Activated CD4-positive, alpha-beta T cell treated with anti-CD3 and anti-CD28 coated beads, Interleukin-2, amount 50 U/mL, for 16 hours (primary cell): ENCODE data around the gene EVC2.

Experiments used
- DNase-seq: peaks from one replicate; pipeline ENCODE4 v3.0.0-alpha.2; 2020

EVC2 gene

DNA sequence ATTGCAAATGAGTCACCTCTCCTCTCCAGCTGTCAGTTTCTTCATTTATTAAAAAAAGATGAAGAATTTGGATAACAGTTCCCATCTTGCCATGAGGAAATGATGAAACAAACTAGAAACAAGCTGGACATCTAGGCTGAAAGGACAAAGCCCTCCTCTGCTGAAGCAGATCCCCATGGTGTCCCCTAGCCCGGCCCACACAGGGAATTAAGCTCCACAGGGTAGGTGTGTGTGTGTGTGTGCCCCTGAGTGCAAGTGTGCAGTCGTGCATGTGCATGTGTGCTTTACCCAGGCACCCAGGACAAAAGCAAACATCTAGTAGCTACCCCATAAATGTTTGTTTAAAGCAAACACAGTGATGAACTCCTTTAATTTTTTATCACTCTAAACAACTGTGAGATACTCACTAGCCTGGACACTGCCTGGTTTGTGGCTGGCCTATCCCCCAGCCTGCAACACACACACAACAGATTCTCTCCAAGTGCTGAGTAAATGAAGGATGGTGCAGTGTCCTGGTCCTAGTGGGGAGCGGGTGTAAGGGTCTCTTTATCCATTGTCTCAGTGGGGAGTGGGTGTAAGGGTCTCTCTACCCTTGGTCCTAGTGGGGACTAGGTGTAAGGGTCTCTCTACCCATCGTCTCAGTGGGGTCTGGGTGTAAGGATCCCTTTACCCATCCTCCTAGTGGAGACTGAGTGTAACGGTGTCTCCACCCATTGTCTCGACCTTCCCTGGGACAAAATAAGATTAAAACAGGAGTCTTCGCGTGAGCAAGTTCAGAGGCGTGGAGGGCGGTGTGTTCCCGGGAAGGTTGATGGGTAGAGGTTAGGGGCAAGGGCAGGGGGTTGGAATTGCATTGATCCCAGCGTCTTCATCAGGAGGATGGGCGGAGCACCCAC is 2.0 kb upstream of the EVC2 start:
- DNase-seq, result no peak

DNA sequence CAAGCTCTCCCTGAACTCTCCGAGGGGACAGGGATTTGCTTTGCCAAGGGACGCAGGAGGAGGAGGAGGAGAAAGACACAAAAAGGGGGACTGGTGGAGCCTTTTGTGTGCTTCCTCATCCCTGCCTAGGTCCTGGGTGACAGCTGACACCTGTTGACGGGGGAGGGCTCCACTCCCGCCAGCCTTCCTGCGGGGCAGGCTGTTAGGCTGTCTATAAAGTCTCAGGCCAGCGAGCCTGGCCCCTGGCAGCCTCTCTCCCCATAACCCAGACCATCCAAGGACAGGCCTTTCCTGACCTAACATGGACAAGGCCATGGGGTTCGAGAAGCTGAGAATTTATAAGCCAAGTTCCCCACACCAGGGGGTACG is 832 bp upstream of the EVC2 start:
- DNase-seq, result no peak

DNA sequence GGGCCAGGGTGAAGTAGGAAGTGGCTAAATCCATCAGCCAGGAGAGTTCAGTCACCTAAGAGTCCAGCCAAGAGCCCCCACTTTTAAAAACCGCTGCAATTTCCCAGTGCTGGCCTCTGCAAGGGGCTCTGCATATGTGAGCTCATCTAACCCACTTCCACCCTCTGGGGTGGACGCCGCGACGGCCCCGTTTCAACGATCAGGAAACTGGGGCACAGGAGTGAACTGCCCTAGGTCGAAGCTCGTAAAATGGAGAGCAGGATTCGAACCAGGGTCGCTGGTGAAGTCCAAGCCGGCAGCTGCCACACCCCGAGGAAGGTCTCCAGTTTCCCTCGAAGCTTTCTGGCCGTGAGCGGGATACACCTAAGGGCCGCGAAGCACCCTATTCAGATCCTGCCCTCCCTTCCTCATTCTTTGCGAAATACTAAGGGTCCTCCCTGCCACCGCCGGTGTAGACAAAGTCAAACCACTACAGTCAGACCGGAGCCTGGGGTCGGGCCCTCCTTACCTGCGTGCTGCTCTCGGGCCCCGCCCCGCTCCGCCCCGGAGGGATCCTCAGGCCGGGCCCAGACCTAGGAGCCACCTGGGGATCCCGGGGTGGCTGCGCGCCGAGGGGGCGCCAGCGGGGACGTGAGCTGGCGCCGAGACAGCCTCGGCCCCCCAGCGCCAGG is 446 bp downstream of the EVC2 start:
- DNase-seq, result no peak

DNA sequence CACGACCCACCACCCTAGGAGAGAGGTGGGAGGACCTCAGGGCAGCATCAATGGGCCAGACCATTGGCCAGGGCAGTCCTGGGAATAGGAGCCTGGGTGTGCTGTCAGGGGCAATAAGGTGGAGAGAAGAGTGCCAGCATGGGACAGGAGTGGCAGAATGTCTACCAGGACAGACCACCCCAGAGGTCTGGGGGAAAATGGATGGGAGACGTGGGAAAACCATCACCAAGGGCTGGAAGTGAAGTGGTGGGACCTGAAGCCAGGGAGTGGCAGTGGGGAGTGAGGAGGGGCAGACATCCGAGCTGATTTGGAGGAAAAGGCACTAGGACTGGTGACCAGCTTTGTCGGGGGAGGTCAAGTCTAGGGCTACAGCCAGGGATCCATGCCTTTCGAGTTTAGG is 993 bp downstream of the EVC2 start:
- no peak for DNase-seq

DNA sequence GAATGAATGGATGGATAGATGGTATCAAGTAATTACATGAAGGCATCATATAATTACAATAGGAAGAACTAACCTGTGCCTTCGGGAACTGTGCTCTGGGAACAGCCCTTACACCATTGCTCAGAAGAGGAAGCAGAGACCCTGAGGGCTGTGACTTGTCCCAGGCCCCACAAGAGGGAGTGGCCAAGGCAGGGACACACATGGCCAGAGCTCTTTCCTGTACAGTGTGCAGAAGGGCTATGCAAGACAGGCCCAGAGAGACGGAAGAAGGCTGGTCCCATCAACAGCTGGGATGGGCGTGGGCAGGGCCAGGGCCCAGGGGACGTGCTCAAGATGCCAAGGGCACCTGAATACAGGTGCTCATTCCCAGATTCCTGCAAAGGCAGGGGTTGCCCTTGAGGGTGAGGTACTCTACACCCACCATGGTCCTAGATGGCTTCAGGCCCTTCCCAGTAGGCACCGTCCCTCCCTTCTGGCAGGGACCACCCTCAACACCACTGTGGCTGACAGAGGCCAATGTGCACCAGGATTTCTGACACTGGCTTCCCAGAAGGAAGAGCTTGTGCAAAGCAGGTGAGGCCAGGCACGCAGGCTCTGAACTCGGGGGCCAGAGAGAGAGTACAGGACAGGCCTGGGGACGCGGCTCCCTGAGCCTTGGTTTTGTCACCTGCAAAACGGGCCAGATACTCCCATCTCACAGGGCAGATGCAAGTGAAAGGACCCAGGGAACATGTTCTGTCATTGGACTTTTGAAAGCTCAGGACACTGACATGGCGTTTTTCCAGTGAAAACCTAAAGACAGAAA is 1.7 kb downstream of the EVC2 start:
- DNase-seq, result no peak

DNA sequence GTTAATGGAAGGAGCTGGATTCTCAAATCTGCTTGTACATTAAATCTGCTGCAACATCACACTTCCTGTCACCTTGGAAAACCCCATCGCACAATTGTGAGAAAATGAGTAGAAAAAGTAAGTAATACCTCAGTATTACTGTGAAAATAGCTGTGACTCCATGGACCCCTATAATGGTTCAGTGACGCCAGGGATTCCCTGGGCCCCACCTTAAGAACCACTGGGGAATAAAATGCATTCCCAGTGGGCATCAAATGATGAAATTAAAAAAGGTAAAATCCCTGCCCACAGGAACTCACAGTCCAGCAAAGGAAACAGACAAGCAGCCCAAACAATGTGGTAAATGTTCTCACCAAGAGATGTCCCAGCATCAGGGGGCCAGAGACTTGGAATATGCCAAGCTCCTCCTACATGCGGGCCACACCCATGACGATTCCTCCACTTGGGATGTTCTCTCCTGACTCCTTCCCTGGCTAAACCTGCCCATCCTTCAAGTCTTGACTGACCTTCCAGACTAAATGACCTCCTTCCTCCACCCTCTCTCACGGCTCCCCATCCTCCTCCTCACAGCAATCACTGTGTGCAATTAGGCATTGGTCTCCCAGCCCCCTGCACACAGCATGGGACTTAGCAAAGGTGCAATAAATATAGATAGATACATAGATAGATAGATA is 2.6 kb downstream of the EVC2 start:
- no peak for DNase-seq

DNA sequence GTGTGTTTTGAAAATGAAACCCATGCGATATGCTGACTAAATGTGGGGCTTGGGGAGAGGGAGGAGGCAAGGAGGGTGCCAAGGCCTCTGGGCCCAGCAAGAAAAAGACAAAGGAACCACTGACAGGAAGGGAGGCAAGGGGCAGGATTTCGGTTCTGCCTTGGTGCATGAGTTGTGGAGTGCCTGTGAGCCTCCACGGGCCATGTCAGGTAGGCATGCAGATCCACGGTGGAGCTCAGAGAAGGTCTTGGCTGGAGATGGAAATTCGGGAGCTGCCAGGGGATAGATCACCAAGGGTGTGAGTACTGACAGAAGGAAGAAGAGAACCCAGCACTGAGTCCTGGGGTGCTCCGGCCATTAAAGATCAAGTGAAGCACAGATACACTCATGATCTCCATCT is 4.1 kb downstream of the EVC2 start:
- no peak for DNase-seq

DNA sequence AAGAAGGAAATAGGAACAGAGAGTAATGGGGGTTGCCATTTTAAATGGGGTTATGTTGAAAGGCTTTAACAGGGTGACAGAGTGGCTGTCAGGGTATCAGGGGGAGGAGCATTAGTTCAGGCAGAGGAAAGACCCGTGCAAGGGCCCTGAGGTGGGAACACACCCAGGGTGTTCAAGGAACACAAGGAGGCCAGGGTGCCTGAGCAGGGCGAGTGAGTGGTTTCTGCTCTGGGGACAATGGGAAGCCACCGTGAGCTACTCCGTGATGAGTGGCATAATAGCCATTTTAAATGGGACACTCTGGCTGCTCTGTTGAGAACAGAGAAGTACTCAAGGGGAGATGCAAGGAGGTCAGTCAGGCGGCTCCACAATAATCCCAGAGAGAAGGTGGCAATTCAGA is 4.5 kb downstream of the EVC2 start:
- DNase-seq, result no peak

DNA sequence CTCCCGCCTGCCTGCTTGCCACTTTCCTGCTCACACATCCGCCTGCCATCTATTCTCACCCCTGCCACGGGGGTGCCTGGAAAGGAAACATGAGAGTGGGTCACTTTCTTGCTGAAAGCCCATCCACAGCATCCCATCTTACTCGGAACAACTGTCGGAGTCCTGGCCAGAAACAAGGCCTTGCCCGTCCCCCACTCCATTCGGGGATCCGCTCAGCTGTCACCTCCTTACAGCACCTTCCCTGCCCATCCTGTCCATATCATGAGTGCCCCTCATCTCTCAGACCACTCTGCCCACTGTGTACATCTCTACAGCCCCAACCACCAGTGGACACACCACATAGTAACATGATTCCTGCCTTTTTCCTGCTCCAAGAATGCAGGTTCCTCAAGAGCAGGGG is 6.4 kb downstream of the EVC2 start:
- DNase-seq, result no peak

DNA sequence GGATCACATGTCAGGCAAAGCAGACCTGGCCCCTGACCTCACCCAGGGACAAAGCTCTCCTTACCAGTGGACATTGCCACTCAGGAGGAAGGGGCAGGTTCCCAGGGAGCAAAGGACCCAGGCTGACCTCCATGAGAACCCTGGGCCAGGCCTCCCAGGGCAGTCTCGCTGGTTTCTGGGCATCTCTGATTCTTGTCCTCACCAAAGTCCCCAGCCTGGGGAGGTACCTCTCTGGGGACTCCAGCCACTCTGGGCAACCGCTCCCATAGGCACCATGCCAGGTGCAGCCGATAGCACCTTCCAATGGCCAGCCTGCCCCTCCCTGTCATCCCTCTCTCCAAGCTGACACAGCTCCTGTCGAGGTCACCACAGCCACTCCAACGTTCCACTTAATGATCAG is 7.9 kb downstream of the EVC2 start:
- no peak for DNase-seq

DNA sequence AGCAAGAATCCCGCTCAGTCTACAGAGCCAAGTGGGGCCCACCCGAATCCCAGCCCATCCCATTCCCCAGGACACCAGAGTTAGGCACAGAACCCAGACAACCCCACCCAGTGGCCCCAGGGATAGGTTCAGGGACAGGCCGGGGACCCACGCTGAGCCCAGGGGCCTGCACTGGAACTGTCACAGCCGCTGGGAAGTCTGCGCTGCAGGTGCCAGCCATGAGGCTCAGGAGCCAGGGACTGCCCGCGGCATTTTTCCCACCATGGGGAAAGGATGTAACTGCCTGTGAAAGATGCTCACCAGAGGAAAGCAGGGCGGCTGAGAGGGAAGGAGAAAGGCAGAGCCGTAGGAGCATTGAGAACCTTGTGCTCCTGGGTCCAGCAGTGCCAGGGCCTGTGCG is 12.0 kb downstream of the EVC2 start:
- DNase-seq, result no peak

DNA sequence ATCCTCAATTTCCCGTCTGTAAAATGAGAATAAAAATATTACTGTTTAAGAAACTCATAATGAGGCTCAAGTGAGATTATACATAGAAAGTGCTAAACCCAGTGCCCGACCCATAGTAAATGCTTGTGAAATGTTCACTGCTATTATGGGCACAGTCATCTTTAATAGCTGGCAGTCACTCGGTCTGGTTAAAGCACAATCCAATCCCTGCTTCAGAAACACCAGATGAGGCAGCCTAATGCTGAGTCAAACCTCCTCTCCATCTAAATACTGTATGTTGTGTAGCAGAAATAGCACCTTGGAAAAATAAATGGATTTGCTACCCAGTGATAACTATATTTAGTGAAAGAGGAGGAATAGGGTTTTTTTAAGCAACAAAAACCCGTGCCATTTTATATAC is 14.5 kb downstream of the EVC2 start:
- no peak for DNase-seq

DNA sequence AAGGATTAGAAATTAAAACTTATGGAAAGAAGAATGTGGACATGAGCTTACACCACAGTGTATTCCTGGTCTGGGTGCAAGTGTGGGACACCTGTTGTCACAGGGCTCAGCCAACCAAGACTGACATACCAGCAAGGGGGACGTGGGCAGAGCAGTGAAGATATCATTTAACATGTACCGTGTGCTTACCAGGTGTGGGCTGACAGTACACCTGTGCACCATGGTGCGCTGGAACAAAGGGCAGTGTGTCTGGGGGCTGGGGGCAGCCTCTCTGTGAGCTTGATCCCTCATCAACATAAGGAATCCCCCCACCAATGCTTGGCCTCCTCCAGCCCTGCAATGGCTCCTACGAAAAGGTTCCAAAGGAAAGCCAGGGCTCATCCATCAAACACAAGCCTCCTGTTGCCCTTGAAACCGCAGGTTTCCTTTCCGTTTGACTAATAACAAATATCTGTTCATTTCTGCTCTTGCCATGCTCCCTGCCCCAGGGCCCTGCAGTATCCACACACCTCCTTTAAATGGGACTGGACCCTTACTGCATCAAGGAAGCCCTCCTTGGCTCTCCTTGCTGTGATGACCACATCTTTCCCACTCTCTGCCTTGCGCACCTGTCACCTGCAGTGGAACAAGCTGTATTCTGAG is 16.7 kb downstream of the EVC2 start:
- no peak for DNase-seq

DNA sequence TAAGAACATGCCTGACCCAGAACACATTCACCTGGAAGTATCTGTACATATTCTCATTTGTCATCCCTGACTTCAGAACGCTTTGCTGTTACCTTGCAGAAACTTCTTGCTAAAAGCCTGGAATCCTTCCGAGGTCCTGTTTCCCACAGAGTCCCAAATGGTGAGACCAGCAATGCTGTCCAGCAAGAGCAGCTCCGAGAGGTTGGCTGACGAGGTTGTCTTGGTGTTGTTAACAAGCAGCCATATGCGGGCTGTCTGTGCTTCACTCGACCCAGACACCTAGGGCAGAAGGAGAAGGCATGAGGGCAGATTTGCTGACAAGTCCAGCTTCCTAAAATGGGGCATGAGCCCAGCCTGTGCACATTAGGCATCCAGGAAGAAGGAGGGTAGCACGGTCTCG is 19.3 kb downstream of the EVC2 start:
- DNase-seq, result no peak

DNA sequence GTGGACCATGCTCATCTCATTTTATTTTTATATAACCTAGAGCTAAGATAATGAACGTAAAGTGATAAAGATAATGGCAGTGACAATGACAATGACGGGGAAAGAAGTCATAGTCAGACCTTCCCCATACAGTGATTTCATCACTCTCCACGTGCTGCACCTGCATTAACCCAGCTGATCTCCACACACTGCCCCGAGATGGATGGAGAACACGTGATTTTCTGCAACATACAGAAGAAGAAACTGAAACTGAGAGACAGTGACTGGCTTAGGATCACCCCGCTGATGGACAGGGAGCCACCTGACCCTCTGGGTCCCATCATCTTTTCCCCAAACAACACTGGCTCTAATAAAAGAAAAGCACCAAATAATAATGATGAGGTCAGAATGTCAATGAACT is 22.0 kb downstream of the EVC2 start:
- DNase-seq, result no peak

DNA sequence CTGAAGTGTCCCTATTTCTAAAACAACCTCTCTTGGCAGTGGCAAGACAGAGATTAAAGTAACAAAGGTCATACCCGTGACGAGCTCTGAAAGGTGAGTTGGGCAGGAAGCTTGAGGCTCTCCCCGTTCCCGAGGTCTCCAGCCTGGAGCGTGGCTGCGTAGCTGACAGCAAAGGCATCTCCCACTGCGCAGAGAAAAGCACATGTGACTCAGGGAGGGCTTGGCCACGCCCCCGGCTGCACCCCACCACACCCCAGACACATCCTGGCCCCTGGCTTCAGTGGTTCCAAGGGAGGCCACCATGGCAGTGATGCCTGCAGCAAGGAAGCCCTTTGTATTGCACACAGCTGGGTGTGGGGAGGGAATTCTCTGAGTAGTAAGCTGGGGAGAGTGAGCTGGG is 23.1 kb downstream of the EVC2 start:
- DNase-seq, result no peak

DNA sequence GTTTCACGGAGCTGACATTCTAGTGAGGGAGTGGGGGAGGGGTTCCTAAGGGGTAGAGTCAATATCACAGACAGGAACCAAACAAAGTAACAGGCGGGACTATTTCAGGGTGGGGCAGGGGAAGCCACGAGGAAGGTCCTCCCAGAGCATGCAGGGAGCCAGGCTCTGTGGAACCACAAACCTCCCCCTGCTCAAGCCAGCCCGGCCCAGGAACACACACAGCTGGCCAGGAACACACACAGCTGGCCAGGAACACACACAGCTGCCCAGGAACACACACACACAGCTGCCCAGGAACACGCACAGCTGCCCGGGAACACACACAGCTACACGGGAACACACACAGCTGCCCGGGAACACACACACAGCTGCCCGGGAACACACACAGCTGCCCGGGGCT is 24.8 kb downstream of the EVC2 start:
- DNase-seq, result no peak

DNA sequence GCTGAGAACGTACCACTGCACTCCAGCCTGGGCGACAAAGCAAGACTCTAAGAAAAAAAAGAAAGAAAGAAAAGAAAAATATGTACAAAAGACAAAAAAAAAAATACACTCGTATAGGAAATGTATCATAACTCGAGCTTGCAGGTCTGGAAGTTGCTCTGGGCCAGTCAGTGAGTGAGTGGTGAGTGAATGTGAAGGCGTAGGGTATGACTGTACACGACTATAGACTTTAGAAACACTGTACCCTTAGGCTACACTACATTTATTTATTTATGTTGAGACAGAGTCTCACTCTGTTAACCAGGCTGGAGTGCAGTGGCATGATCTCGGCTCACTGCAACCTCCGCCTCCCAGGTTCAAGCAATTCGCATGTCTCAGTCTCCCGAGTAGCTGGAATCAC is 29.4 kb downstream of the EVC2 start:
- DNase-seq, result no peak

DNA sequence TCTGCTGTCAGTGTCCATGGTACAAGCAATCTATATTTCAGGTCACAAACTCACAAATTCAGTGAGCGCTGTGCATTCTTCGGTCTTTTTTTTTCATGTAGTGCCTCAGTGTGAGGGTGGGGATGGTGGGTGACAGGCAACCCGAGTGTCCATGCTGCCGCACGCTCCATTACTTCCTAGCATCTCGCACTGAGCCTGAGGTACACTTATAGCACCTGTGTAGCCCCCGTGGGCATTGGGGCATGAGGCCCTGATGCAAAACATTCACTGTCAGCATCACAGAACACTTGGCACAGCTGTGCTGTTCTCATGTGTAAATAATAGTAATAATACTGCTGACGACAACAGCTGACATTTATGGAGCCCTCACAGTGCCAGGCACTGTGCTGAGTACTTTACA is 31.6 kb downstream of the EVC2 start:
- DNase-seq, result no peak

DNA sequence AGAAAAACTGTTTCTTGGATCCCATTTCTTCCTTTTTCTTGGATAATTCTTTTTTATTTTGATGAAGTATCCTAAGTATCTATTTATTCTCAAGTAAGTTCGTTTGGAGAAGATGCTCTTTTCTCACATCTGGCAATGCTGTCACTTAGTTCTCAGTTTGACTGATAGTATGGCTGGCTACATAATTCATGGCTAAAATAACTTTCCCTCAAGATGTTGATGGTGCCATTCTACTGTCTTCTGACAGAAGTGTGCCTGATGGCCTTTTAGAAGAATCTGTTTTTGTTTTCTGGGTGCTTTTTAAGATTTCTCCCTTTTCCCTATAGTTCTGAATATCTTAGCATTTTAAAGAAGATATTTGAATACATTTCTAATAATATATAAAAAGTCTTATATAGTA is 41.6 kb downstream of the EVC2 start:
- DNase-seq, result no peak

DNA sequence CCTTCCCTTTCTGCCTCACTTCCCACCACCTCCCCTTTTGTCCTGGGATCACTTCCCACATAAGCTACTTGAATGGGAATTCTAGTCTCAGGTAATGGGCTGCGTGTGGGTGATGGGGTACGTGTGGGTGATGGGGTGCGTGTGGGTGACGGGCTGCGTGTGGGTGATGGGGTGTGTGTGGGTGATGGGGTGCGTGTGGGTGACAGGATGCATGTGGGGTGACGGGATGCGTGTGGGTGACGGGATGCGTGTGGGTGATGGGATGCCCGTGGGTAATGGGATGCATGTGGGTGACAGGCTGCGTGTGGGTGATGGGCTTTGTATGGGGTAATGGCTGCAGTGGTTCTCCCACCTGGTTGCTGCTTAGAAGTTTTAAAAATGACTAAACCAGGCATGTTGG is 43.6 kb downstream of the EVC2 start:
- no peak for DNase-seq

DNA sequence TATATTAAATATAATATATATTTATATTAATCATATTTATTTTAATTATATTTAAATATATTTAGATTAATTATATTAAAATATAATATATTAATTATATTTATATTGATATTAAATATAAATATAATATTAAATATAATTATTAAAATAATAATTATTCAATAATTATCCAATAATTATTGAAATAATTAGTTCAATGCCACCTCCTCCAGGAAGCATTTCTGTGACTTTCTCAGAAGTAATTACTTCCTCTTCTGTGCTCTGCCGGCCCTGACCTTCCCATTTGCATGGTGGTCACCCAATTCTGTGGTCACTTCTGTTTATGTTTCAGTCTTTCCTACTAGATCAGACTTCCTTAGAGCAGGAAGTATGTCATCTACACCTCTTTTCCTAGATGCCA is 45.8 kb downstream of the EVC2 start:
- DNase-seq, result no peak

DNA sequence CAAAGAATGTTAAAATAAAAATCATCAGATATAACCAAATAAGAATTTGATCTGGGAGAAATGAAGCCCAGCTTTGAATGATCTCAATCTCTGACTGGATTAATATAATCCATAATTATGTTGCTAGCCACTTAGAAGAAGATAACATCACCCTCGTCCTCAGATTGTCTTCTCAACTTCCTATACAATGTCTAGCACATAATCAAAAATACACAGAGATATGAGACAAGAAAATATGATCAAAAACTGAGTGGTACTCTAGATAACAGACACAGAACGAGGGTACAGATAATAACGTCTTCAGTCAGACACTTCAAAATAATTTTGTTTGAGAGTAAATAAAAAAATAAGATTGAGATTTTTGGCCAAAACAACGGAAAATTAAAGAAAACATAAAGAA is 47.1 kb downstream of the EVC2 start:
- DNase-seq, result no peak
